T-helper 17 cell (primary cell): ENCODE data around the gene LRRC8A. TPM values are rescaled to one million over a fixed set of nuclear protein-coding genes. Genes with fewer than 3 reads are reported as not detected.
"Not testable (repeated sequence)": the region's sequence is repeated elsewhere in the genome, so short reads cannot be mapped to it uniquely, and the experiment has no call there.

ENCODE experiments used
- ATAC-seq: fragments of 150-1000 bp; cut with Tn5 transposase; 2 replicates; pipeline ENCODE4 v1.10.0; 2021; ENCODE audit warnings: mild to moderate bottlenecking, moderate library complexity
- DNase-seq, 3 donors: peaks; one replicate each; pipeline versions ENCODE4 v3.0.0 to v3.0.0-alpha.2; 2020 to 2021
- H3K9me3 ChIP-seq: one replicate; pipeline ENCODE4 v1.7.0; 2013; ENCODE audit warnings: low read length, mild to moderate bottlenecking; ENCODE audit not compliant: control insufficient read depth, poor library complexity, severe bottlenecking
- H3K27ac Mint-ChIP-seq: one replicate; pipeline ENCODE4 v1.8.0; 2022; ENCODE audit warnings: mild to moderate bottlenecking, moderate library complexity, mixed read lengths
- H3K27me3 Mint-ChIP-seq: one replicate; pipeline ENCODE4 v1.8.0; 2022; ENCODE audit warnings: mixed read lengths
- H3K36me3 Mint-ChIP-seq: one replicate; pipeline ENCODE4 v1.8.0; 2022; ENCODE audit warnings: low read depth, mixed read lengths
- H3K4me1 Mint-ChIP-seq: one replicate; pipeline ENCODE4 v1.8.0; 2022; ENCODE audit warnings: mild to moderate bottlenecking, mixed read lengths
- H3K4me3 Mint-ChIP-seq: one replicate; pipeline ENCODE4 v1.8.0; 2022; ENCODE audit warnings: mild to moderate bottlenecking, moderate library complexity, mixed read lengths
- total RNA-seq, 4 donors: library from RNA in 2 of 4; stranded (reverse) in 2 of 4; gene quantifications; one replicate each; pipeline ENCODE4 v1.2.3 and lab custom pipeline; 2022 to 2026

Gene LRRC8A
- total RNA-seq, 2 donors from 2014 or later, result 28.9 to 30.3 TPM

DNA sequence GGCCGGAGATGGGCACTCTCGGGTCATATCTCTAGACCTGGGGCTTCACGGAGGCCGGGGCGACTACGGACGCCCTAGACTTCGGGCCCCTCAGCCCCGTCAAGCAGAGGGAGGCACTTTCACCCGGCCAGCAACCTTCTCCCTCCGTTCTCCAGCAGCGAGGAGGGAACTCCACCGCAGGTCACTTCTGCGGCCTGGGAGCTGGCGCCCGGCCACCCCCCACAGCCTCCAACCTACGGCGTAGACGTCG, 65.3 kb downstream of the LRRC8A start:
- H3K36me3 Mint-ChIP-seq, result no peaks in the 10 kb centered on the region
- DNase-seq (no peak), ATAC-seq (no peak)
- peaks cover 25% of the 10 kb centered on the region for H3K4me1 Mint-ChIP-seq
- H3K27me3 Mint-ChIP-seq, result no peaks in the 10 kb centered on the region
- H3K9me3 ChIP-seq, result no peaks in the 10 kb centered on the region
- peak overlapping the region; percentile 92 for H3K27ac Mint-ChIP-seq
- H3K4me3 Mint-ChIP-seq, result peak overlapping the region; percentile 98

DNA sequence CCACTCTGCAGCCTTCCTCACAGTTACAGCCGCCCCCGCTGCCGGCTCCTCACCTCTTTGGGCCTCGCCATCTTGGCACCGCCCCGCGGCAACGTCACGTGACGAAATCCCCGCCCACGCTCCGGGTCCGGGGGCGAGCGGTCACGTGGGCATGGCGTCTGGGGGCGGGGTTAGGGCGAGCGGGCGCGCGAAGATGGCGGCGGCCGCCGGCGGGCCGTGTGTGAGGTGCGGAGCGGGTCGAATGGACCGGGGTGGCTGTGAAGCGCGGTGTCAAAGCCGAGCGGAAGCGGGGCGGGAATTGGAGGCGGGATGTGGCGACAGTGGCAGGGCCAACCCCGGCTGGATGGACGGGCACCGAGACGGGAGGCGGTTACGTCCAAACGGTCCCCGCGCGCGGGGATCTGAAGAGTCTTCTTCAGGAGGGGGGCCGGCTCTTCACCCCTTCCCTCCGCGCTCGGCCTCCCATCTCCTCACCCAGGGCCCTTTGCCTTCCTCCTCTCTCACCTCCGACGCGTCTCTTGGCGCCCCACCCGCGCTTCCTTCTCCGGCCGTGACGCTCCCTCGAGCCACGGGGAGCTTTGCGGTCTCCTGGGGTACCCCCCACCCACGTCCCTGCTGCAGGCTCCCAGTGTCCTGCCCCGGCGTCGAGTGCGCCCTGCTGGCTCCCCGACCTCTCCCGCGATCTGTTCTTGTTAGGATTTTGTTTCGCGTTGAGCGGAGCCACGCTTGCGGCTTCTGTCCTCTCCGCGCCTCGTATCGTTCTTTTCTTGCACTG, 65.8 kb downstream of the LRRC8A start, which contains the start of the genes DOLK and NUP188:
DOLK (minus strand) TSS at position 77 of the 775 bp plus-strand sequence. CDS start 300 bp downstream, outside the sequence.
NUP188 (plus strand) TSS at position 173 of the 775 bp plus-strand sequence; CDS start at position 194, 21 bp downstream.
- H3K9me3 ChIP-seq, result no peaks in the 10 kb centered on the region
- peaks cover 25% of the 10 kb centered on the region for H3K4me1 Mint-ChIP-seq
- peak; percentile 98 to 100 (median 99) for DNase-seq
- H3K36me3 Mint-ChIP-seq, result no peaks in the 10 kb centered on the region
- H3K27me3 Mint-ChIP-seq, result no peaks in the 10 kb centered on the region
- H3K4me3 Mint-ChIP-seq, result peak within 1 kb of the TSS; percentile 98
- H3K27ac Mint-ChIP-seq, result peak within 1 kb of the TSS; percentile 92
- ATAC-seq, result peak; percentile 91

DNA sequence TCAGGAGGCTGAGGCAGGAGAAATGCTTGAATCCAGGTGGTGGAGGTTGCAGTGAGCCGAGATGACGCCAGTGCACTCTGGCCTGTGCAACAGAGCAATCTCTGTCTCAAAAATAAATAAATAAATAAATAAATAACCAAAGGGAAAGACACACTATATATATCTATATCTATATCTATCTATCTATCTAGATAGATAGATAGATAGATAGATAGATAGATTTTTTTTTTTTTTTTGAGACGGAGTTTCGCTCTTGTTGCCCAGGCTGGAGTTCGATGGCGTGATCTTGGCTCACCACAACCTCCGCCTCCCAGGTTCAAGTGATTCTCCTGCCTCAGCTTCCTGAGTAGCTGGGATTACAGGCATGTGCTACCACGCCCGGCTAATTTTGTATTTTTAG, 79.5 kb downstream of the LRRC8A start:
- H3K4me1 Mint-ChIP-seq, H3K36me3 Mint-ChIP-seq, ATAC-seq, H3K9me3 ChIP-seq, H3K27ac Mint-ChIP-seq, H3K4me3 Mint-ChIP-seq, DNase-seq, H3K27me3 Mint-ChIP-seq: not testable (repeated sequence)

Other genes starting within 250 kb of the LRRC8A start
- 1 to 10 TPM; 3.7 to 3.8 TPM for gene DYNC2I2, start 225.3 kb upstream of the LRRC8A start, total RNA-seq
- gene SET, start 192.9 kb upstream of the LRRC8A start, total RNA-seq, result 100 to 1,000 TPM; 223 to 231 TPM
- gene PKN3, start 179.6 kb upstream of the LRRC8A start, total RNA-seq, result 1 to 10 TPM in 1 of 2 donors, under 1 TPM in 1; 0.96 to 2.0 TPM
- 10 to 100 TPM; 23.5 to 26.9 TPM for gene ZDHHC12, start 158.0 kb upstream of the LRRC8A start, total RNA-seq
- 10 to 100 TPM; 29.4 to 30.0 TPM for gene ZER1, start 110.2 kb upstream of the LRRC8A start, total RNA-seq
- gene TBC1D13, start 94.9 kb upstream of the LRRC8A start, total RNA-seq, result 10 to 100 TPM; 21.6 to 30.8 TPM
- gene ENDOG, start 63.6 kb upstream of the LRRC8A start, total RNA-seq, result 1 to 10 TPM; 7.7 to 7.8 TPM
- 10 to 100 TPM; 33.7 to 48.1 TPM for gene SPOUT1, start 52.3 kb upstream of the LRRC8A start, total RNA-seq
- gene KYAT1, start 183 bp upstream of the LRRC8A start, total RNA-seq, result 1 to 10 TPM; 4.8 to 5.7 TPM
- gene PHYHD1, start 38.8 kb downstream of the LRRC8A start, total RNA-seq, result under 1 TPM in 1 of 2 donors, not detected in 1; 0.45 TPM
- gene DOLK, start 65.5 kb downstream of the LRRC8A start, total RNA-seq, result 1 to 10 TPM; 5.1 to 7.4 TPM
- 10 to 100 TPM; 62.2 to 75.1 TPM for gene NUP188, start 65.6 kb downstream of the LRRC8A start, total RNA-seq
- 10 to 100 TPM; 82.2 to 87.1 TPM for gene SH3GLB2, start 146.2 kb downstream of the LRRC8A start, total RNA-seq
- 10 to 100 TPM; 64.2 to 81.4 TPM for gene MIGA2, start 154.5 kb downstream of the LRRC8A start, total RNA-seq
- 1 to 10 TPM; 5.3 to 8.0 TPM for gene DOLPP1, start 199.0 kb downstream of the LRRC8A start, total RNA-seq
- gene CRAT, start 228.7 kb downstream of the LRRC8A start, total RNA-seq, result 10 to 100 TPM; 12.9 to 23.3 TPM
- 10 to 100 TPM; 49.8 to 50.0 TPM for gene PTPA, start 229.3 kb downstream of the LRRC8A start, total RNA-seq